ENCODE results near the gene AHR.

GRCh38 chr7:17325364-17325763 is 26.9 kb downstream of the AHR start:
- TF ChIP-seq, protein P1, sequence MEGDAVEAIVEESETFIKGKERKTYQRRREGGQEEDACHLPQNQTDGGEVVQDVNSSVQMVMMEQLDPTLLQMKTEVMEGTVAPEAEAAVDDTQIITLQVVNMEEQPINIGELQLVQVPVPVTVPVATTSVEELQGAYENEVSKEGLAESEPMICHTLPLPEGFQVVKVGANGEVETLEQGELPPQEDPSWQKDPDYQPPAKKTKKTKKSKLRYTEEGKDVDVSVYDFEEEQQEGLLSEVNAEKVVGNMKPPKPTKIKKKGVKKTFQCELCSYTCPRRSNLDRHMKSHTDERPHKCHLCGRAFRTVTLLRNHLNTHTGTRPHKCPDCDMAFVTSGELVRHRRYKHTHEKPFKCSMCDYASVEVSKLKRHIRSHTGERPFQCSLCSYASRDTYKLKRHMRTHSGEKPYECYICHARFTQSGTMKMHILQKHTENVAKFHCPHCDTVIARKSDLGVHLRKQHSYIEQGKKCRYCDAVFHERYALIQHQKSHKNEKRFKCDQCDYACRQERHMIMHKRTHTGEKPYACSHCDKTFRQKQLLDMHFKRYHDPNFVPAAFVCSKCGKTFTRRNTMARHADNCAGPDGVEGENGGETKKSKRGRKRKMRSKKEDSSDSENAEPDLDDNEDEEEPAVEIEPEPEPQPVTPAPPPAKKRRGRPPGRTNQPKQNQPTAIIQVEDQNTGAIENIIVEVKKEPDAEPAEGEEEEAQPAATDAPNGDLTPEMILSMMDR (optimal IDR thresholded peaks at IDR 0.05 in 1 of 3, IDR thresholded peaks at IDR 0.05 in 1 of 3, conservative IDR thresholded peaks at IDR 0.05 in 1 of 3; ENCODE audit: extremely low read depth in 1 of 3, insufficient read depth in 2 of 3, low read length in 3 of 3) = no peak
- TF ChIP-seq EZH2 (IDR thresholded peaks at IDR 0.05; ENCODE audit: low read length) = no peak
